ENCODE measurements around the gene BRD9.
"Not testable (repeated sequence)": the region's sequence is repeated elsewhere in the genome, so short reads cannot be mapped to it uniquely, and the experiment has no call there.

The BRD9 gene

GRCh38 chr5:863244-863805, 29.3 kb downstream of the BRD9 start:
- FAIRE-seq (no peak), DNase-seq (ENCODE audit: extremely low spot score, insufficient read length, low read depth) (no peak)

- FAIRE-seq (no peak), DNase-seq (ENCODE audit: extremely low spot score, insufficient read length, low read depth) (no peak)
Observed at GRCh38 chr5:862367-863243, 30.0 kb downstream of the BRD9 start.

GRCh38 chr5:861442-862366, 30.9 kb downstream of the BRD9 start:
- DNase-seq (ENCODE audit: extremely low spot score, insufficient read length, low read depth) (no peak), FAIRE-seq (no peak)

- no peak for FAIRE-seq
- no peak for DNase-seq (ENCODE audit: extremely low spot score, insufficient read length, low read depth)
Observed at GRCh38 chr5:860506-861150, 32.0 kb downstream of the BRD9 start.

GRCh38 chr5:859798-860296, 32.8 kb downstream of the BRD9 start:
- no peak for FAIRE-seq
- DNase-seq (ENCODE audit: extremely low spot score, insufficient read length, low read depth): no peak

GRCh38 chr5:859391-859790, 33.2 kb downstream of the BRD9 start:
- no peak for FAIRE-seq

GRCh38 chr5:858726-859125, 33.9 kb downstream of the BRD9 start:
- DNase-seq (ENCODE audit: extremely low spot score, insufficient read length, low read depth) (no peak), FAIRE-seq (no peak)

More at GRCh38 chr5:859391-859790, 33.2 kb downstream of the BRD9 start:
- no peak for DNase-seq (ENCODE audit: extremely low spot score, insufficient read length, low read depth)

GRCh38 chr5:856531-857425, 35.8 kb downstream of the BRD9 start:
- DNase-seq (ENCODE audit: extremely low spot score, insufficient read length, low read depth): no peak
- FAIRE-seq: no peak

GRCh38 chr5:855771-856530, 36.6 kb downstream of the BRD9 start:
- FAIRE-seq (peak; percentile 57), DNase-seq (ENCODE audit: extremely low spot score, insufficient read length, low read depth) (no peak)

- DNase-seq (ENCODE audit: extremely low spot score, insufficient read length, low read depth) (no peak), FAIRE-seq (no peak)
Observed at GRCh38 chr5:854966-855743, 37.4 kb downstream of the BRD9 start.

GRCh38 chr5:854217-854616, 38.4 kb downstream of the BRD9 start:
- DNase-seq (ENCODE audit: extremely low spot score, insufficient read length, low read depth) (no peak), FAIRE-seq (no peak)

- FAIRE-seq; DNase-seq (ENCODE audit: extremely low spot score, insufficient read length, low read depth): not testable (repeated sequence)
Observed at GRCh38 chr5:853416-854090, 39.0 kb downstream of the BRD9 start.

- FAIRE-seq: no peak
- no peak for DNase-seq (ENCODE audit: extremely low spot score, insufficient read length, low read depth)
Observed at GRCh38 chr5:852431-853401, 39.9 kb downstream of the BRD9 start.

GRCh38 chr5:852018-852417, 40.6 kb downstream of the BRD9 start:
- FAIRE-seq (no peak), DNase-seq (ENCODE audit: extremely low spot score, insufficient read length, low read depth) (no peak)

GRCh38 chr5:851553-851952, 41.0 kb downstream of the BRD9 start:
- no peak for FAIRE-seq
- DNase-seq (ENCODE audit: extremely low spot score, insufficient read length, low read depth): no peak

GRCh38 chr5:851076-851475, 41.5 kb downstream of the BRD9 start:
- FAIRE-seq (no peak), DNase-seq (ENCODE audit: extremely low spot score, insufficient read length, low read depth) (no peak)

Data from GM18507 (cell line).